ENCODE data around the gene ALOX12B.
A peak's percentile ranks its signal among the peaks of the same experiment; 100 is the strongest.
"Not testable (repeated sequence)": the region's sequence is repeated elsewhere in the genome, so short reads cannot be mapped to it uniquely, and the experiment has no call there.

ALOX12B gene

GRCh38 chr17:8117367-8117979 is 30.0 kb upstream of the ALOX12B start:
- no peak overlapping the region for H3K9ac ChIP-seq (ENCODE audit: low read length)
- no peaks in the 10 kb centered on the region for H3K36me3 ChIP-seq (ENCODE audit: insufficient read depth, low read length)
- peak overlapping the region in 1 of 2 donors; percentile 89 for H3K4me3 ChIP-seq (ENCODE audit: low read depth in 1 of 2, low read length in 2 of 2)
- no peaks in the 10 kb centered on the region for H3K9me3 ChIP-seq (ENCODE audit: low read length)
- H3K27me3 ChIP-seq (ENCODE audit: control insufficient read depth in 1 of 2, insufficient read depth in 2 of 2, low read length in 2 of 2): peaks cover 34 to 75% of the 10 kb centered on the region in 2 donors
- H3K4me1 ChIP-seq (ENCODE audit: insufficient read depth, low read length): peaks cover 28% of the 10 kb centered on the region
- no peak overlapping the region for H3K27ac ChIP-seq (ENCODE audit: low read depth, low read length)

DNA sequence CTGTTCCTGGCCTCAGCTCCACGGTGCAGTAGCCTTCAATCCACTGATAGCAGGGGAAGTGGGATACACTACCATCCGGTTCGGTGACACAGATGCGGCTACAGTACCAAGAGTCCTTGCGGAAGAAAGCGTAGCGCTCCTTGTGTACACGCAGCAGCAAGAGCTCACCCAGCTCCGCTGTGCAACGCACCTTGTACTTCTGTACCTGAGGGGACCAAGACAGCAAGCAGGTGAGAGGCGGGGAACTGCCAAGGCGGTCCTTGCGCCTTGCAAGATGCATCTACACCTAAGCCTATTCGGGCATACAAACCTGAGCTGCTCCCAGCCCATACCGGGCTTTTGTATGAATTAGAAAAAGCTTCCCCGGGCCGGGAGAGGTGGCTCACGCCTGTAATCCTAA is 29.3 kb upstream of the ALOX12B start:
- peaks cover 37 to 75% of the 10 kb centered on the region in 2 donors for H3K27me3 ChIP-seq (ENCODE audit: control insufficient read depth in 1 of 2, insufficient read depth in 2 of 2, low read length in 2 of 2)
- H3K27ac ChIP-seq (ENCODE audit: low read depth, low read length): no peak overlapping the region
- H3K9ac ChIP-seq (ENCODE audit: low read length): no peak overlapping the region
- H3K36me3 ChIP-seq (ENCODE audit: insufficient read depth, low read length): no peaks in the 10 kb centered on the region
- peaks cover 25% of the 10 kb centered on the region for H3K4me1 ChIP-seq (ENCODE audit: insufficient read depth, low read length)
- no peak overlapping the region for H3K4me3 ChIP-seq (ENCODE audit: low read depth in 1 of 2, low read length in 2 of 2)
- H3K9me3 ChIP-seq (ENCODE audit: low read length): no peaks in the 10 kb centered on the region

DNA sequence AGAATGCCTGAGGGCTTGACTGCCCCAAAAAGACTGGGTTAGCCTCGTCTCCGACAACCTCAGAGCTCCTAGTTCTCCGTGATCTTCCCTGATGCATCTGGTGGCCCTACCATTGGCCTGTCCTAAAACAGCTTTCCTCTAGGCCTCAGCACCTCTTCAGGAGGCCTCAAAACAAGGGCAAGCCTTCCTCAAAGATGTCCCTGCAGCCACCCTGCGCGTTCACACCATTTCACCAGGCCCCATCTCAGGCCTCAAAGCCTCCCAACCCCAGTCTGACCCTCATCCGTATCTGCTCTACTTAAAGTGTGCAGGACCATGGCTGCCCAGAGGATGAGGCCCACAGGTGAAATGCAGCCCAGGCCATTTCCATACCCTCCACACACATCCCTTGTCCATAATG is 23.4 kb upstream of the ALOX12B start:
- Histone ChIP-seq H3K4me1 (ENCODE audit: insufficient read depth, low read length) (peaks cover 6% of the 10 kb centered on the region), H3K9ac (ENCODE audit: low read length) (no peak overlapping the region), H3K27ac (ENCODE audit: low read depth, low read length) (no peak overlapping the region), H3K9me3 (ENCODE audit: low read length) (no peaks in the 10 kb centered on the region), H3K36me3 (ENCODE audit: insufficient read depth, low read length) (no peaks in the 10 kb centered on the region), H3K27me3 (ENCODE audit: control insufficient read depth in 1 of 2, insufficient read depth in 2 of 2, low read length in 2 of 2) (peaks cover 37 to 68% of the 10 kb centered on the region in 2 donors), H3K4me3 (ENCODE audit: low read depth in 1 of 2, low read length in 2 of 2) (no peak overlapping the region)

- Histone ChIP-seq H3K9me3 (ENCODE audit: low read length) (no peaks in the 10 kb centered on the region), H3K9ac (ENCODE audit: low read length) (no peak overlapping the region), H3K27me3 (ENCODE audit: control insufficient read depth in 1 of 2, insufficient read depth in 2 of 2, low read length in 2 of 2) (peaks cover 35 to 63% of the 10 kb centered on the region in 2 donors), H3K27ac (ENCODE audit: low read depth, low read length) (no peak overlapping the region), H3K4me3 (ENCODE audit: low read depth in 1 of 2, low read length in 2 of 2) (no peak overlapping the region), H3K4me1 (ENCODE audit: insufficient read depth, low read length) (peaks cover 6% of the 10 kb centered on the region), H3K36me3 (ENCODE audit: insufficient read depth, low read length) (no peaks in the 10 kb centered on the region)
Observed at GRCh38 chr17:8110456-8110804, 22.9 kb upstream of the ALOX12B start.

- Histone ChIP-seq H3K27me3 (ENCODE audit: control insufficient read depth in 1 of 2, insufficient read depth in 2 of 2, low read length in 2 of 2) (peaks cover 35 to 58% of the 10 kb centered on the region in 2 donors), H3K36me3 (ENCODE audit: insufficient read depth, low read length) (no peaks in the 10 kb centered on the region), H3K4me3 (ENCODE audit: low read depth in 1 of 2, low read length in 2 of 2) (no peak overlapping the region), H3K9me3 (ENCODE audit: low read length) (no peaks in the 10 kb centered on the region), H3K9ac (ENCODE audit: low read length) (no peak overlapping the region), H3K4me1 (ENCODE audit: insufficient read depth, low read length) (peaks cover 6% of the 10 kb centered on the region), H3K27ac (ENCODE audit: low read depth, low read length) (no peak overlapping the region)
Observed at GRCh38 chr17:8109661-8110455, 22.3 kb upstream of the ALOX12B start.

DNA sequence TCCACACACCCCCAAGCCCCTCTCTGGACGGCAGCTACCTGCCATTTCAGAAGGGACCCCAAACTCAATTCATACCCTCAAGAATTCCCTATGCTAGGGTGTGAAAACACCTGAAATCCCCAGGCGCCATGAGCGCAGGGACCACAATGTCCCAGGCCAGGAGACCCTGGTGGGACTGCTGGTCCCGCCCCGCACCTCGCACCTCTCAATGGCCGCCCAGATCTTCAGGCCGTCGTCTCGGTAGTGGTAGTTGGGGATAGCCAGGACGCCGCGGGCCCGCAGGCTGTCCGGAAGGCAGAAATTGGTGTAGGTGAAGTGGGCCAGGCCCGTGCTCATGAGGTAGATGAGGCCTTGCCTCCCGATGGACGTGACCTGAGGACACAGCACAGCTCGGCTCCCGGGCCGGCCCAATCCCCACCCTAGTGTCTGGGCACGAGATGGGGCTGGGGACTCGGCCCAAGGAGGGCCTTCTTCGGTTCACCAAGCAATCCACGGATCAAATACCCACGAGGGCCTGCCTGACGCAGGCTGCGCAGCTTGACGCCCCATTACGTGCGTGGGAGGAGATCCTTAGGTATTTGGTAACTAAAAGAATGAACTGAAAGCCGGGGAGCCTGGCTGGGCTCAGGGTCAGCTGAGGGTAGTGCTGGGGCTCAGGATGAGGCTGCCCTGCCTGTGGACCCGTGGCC is 21.6 kb upstream of the ALOX12B start:
- H3K27ac ChIP-seq (ENCODE audit: low read depth, low read length): no peak overlapping the region
- H3K36me3 ChIP-seq (ENCODE audit: insufficient read depth, low read length): no peaks in the 10 kb centered on the region
- no peak overlapping the region for H3K9ac ChIP-seq (ENCODE audit: low read length)
- peaks cover 28 to 51% of the 10 kb centered on the region in 2 donors for H3K27me3 ChIP-seq (ENCODE audit: control insufficient read depth in 1 of 2, insufficient read depth in 2 of 2, low read length in 2 of 2)
- H3K4me1 ChIP-seq (ENCODE audit: insufficient read depth, low read length): peaks cover 6% of the 10 kb centered on the region
- no peaks in the 10 kb centered on the region for H3K9me3 ChIP-seq (ENCODE audit: low read length)
- H3K4me3 ChIP-seq (ENCODE audit: low read depth in 1 of 2, low read length in 2 of 2): no peak overlapping the region

GRCh38 chr17:8106980-8107379 is 19.5 kb upstream of the ALOX12B start:
- H3K27ac ChIP-seq (ENCODE audit: low read depth, low read length); H3K9me3 ChIP-seq (ENCODE audit: low read length); H3K4me1 ChIP-seq (ENCODE audit: insufficient read depth, low read length); H3K36me3 ChIP-seq (ENCODE audit: insufficient read depth, low read length); H3K9ac ChIP-seq (ENCODE audit: low read length); H3K4me3 ChIP-seq (ENCODE audit: low read depth in 1 of 2, low read length in 2 of 2): not testable (repeated sequence)
- peaks cover 16 to 32% of the 10 kb centered on the region in 2 donors for H3K27me3 ChIP-seq (ENCODE audit: control insufficient read depth in 1 of 2, insufficient read depth in 2 of 2, low read length in 2 of 2)

DNA sequence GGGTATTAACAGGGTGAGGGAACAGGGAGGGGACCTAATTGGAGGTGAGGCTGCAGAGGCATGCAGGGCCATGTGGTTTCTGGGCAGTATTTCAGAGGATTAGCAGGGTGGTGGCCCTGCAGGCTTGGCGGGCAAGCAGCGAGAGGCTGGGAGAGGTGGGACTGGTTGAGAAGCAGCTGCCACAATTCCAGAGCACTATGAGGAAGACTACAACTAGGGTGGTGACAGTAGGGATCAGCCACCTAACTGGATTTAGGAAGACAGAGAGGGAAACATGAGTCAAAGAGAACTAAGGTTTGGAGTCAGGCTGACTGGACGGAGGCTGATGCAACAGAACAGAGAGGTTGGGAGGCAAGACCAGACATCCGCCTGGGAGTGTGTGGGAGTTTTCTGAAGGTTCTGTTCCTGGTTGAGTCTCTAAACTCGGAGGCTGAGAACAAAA is 18.5 kb upstream of the ALOX12B start:
- Histone ChIP-seq H3K27me3 (ENCODE audit: control insufficient read depth in 1 of 2, insufficient read depth in 2 of 2, low read length in 2 of 2) (peaks cover 12 to 23% of the 10 kb centered on the region in 2 donors), H3K27ac (ENCODE audit: low read depth, low read length) (no peak overlapping the region)

DNA sequence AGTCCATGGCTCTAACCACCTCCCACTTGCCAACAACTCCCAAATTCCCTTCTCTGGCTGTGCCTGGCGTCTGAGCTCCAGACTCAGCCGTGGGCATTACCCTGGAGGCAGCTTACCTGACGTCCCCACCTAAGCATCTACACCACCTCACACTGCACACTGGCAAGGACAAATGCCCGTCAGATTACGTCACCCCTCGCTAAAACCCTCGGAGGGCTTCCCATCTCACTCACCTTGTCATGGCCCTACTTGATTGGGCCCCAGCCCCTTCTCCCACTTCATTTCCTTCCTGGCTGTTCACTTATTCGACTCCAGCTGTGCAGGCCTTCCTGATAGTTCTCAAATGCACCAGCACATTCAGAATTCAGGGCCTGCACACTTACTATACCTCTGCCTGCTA is 17.4 kb upstream of the ALOX12B start:
- H3K4me3 ChIP-seq (ENCODE audit: low read depth in 1 of 2, low read length in 2 of 2): no peak overlapping the region
- H3K27me3 ChIP-seq (ENCODE audit: control insufficient read depth in 1 of 2, insufficient read depth in 2 of 2, low read length in 2 of 2): peaks cover 3 to 12% of the 10 kb centered on the region in 2 donors
- H3K9me3 ChIP-seq (ENCODE audit: low read length): no peaks in the 10 kb centered on the region
- H3K4me1 ChIP-seq (ENCODE audit: insufficient read depth, low read length): peaks cover 2% of the 10 kb centered on the region
- no peak overlapping the region for H3K27ac ChIP-seq (ENCODE audit: low read depth, low read length)
- H3K36me3 ChIP-seq (ENCODE audit: insufficient read depth, low read length): no peaks in the 10 kb centered on the region
- H3K9ac ChIP-seq (ENCODE audit: low read length): no peak overlapping the region

More for the DNA sequence above, 18.5 kb upstream of the ALOX12B start:
- H3K4me1 ChIP-seq (ENCODE audit: insufficient read depth, low read length): peaks cover 6% of the 10 kb centered on the region
- no peaks in the 10 kb centered on the region for H3K9me3 ChIP-seq (ENCODE audit: low read length)
- H3K36me3 ChIP-seq (ENCODE audit: insufficient read depth, low read length): no peaks in the 10 kb centered on the region
- H3K4me3 ChIP-seq (ENCODE audit: low read depth in 1 of 2, low read length in 2 of 2): no peak overlapping the region
- H3K9ac ChIP-seq (ENCODE audit: low read length): no peak overlapping the region

DNA sequence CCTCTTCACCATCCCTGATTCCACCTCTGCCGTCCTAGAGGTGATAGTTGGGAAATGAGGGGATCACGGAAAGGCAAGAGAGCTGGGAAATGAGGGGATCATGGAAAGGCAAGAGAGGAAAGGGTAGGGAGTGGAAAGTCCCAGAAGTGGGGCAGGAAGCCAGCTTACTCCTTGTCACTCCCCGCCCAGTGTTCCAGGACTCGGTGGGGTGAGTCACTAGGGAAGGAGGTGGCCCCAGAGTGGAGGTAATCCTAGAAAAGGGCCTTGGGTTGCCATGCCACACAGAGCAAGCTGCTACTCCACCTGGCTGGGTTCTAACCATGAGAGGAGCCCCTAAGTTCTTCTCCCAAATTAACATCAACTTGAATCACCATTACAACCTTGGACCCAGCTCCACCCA is 16.0 kb upstream of the ALOX12B start:
- no peak overlapping the region for H3K4me3 ChIP-seq (ENCODE audit: low read depth in 1 of 2, low read length in 2 of 2)
- no peaks in the 10 kb centered on the region for H3K9me3 ChIP-seq (ENCODE audit: low read length)
- no peak overlapping the region for H3K27ac ChIP-seq (ENCODE audit: low read depth, low read length)
- no peak overlapping the region for H3K9ac ChIP-seq (ENCODE audit: low read length)
- H3K27me3 ChIP-seq (ENCODE audit: control insufficient read depth in 1 of 2, insufficient read depth in 2 of 2, low read length in 2 of 2): peaks cover 0 to under 1% of the 10 kb centered on the region in 2 donors
- no peaks in the 10 kb centered on the region for H3K4me1 ChIP-seq (ENCODE audit: insufficient read depth, low read length)
- no peaks in the 10 kb centered on the region for H3K36me3 ChIP-seq (ENCODE audit: insufficient read depth, low read length)

DNA sequence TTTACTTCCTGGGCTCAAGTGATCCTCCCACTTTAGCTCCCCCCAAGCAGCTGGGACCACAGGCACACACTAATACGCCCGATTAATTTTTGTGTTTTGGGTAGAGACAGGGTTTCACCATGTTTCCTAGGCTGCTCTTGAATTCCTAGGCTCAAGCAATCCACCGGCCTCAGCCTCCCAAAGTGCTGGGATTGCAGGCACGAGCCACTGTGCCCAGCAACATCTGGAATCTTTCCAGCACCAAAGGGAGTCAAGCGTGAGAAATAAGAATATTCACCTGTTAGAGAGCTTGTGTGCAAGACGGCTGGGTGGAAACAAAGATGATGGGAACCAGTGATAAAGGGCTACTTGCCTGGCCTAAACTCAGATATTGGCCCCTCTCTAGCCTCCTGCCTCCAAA is 14.2 kb upstream of the ALOX12B start:
- no peaks in the 10 kb centered on the region for H3K36me3 ChIP-seq (ENCODE audit: insufficient read depth, low read length)
- no peaks in the 10 kb centered on the region for H3K9me3 ChIP-seq (ENCODE audit: low read length)
- no peak overlapping the region for H3K27ac ChIP-seq (ENCODE audit: low read depth, low read length)
- H3K4me3 ChIP-seq (ENCODE audit: low read depth in 1 of 2, low read length in 2 of 2): no peak overlapping the region
- H3K27me3 ChIP-seq (ENCODE audit: control insufficient read depth in 1 of 2, insufficient read depth in 2 of 2, low read length in 2 of 2): no peaks in the 10 kb centered on the region
- H3K9ac ChIP-seq (ENCODE audit: low read length): no peak overlapping the region
- H3K4me1 ChIP-seq (ENCODE audit: insufficient read depth, low read length): no peaks in the 10 kb centered on the region

Measured in muscle layer of colon (tissue), 2 donors.